K562 (cell line): ENCODE results near the gene SLC10A1. TPM values are rescaled to one million over a fixed set of nuclear protein-coding genes. Genes with fewer than 3 reads are reported as not detected.

Source experiments
- ATAC-seq: fragments of 200-7000 bp; cut with Tn5 transposase; 3 replicates; pipeline ENCODE4 v1.9.1; 2020; ENCODE audit warnings: moderate library complexity
- BruUV-seq: library from RNA; stranded (reverse); fragments of 400-500 nt; replicated peaks from 2 replicates; lab custom pipeline; 2021; lab: Mats Ljungman, UMichigan
- CTCF ChIA-PET: fragments of 300-600 bp; formaldehyde crosslinking; extraction: SDS; loops from one replicate; lab custom pipeline; 2021; ENCODE audit warnings: low intra/inter-chr PET ratio; lab: Yijun Ruan, JAX
- POLR2A ChIA-PET: fragments of 300-600, 350-650 bp; sonication (Branson Sonifier 250); formaldehyde crosslinking; extraction: SDS; loops from one replicate; lab custom pipeline; 2021; ENCODE audit warnings: antibody characterized with exemption, inconsistent platforms; lab: Yijun Ruan, JAX
- DNase-seq, 4 experiments: peaks; one replicate each; pipeline versions ENCODE4 v3.0.0 to v3.0.0-alpha.2; 2011 to 2018; ENCODE audit warnings: low spot score in 3 of 4, mixed read lengths in 3 of 4; ENCODE audit errors: extremely low read depth in 1 of 4
- FAIRE-seq: peaks from 2 replicates; lab custom pipeline; 2011; peaks lifted over from hg19 to GRCh38; lab: Jason Lieb, UNC
- H2AFZ ChIP-seq: 2 replicates; pipeline ENCODE4 v1.6.0; 2011; ENCODE audit warnings: low read depth, low read length, control low read depth, inconsistent platforms
- H3K27ac ChIP-seq: fragments of 200-600 bp; 3 replicates; pipeline ENCODE4 v1.8.0; 2011; ENCODE audit warnings: low read depth, mild to moderate bottlenecking, control low read depth, inconsistent platforms, low read length, moderate library complexity, mixed read lengths; ENCODE audit errors: extremely low read depth
- H3K27me3 ChIP-seq, 2 experiments: fragments of 300-600 bp in 1 of 2; 2 replicates in 1 of 2; 3 replicates in 1 of 2; pipeline versions ENCODE4 v1.6.0 to v1.8.0; 2011; ENCODE audit warnings: inconsistent platforms in 2 of 2, low read length in 2 of 2, mild to moderate bottlenecking in 1 of 2, mixed read lengths in 1 of 2, moderate library complexity in 1 of 2; ENCODE audit not compliant: control insufficient read depth in 2 of 2, insufficient read depth in 2 of 2
- H3K36me3 ChIP-seq: fragments of 300-600 bp; 3 replicates; pipeline ENCODE4 v1.8.0; 2011; ENCODE audit warnings: mild to moderate bottlenecking, low read length, inconsistent platforms; ENCODE audit not compliant: control insufficient read depth, insufficient read depth
- H3K4me1 ChIP-seq, 2 experiments: fragments of 200-600 bp in 1 of 2; replicated peaks in 1 of 2; 2 replicates in 1 of 2; 3 replicates in 1 of 2; pipeline versions ENCODE4 v1.5.1 to v1.8.0; 2011; ENCODE audit warnings: inconsistent platforms in 2 of 2, low read length in 2 of 2, mild to moderate bottlenecking in 1 of 2, mixed read lengths in 1 of 2, moderate library complexity in 1 of 2; ENCODE audit not compliant: control insufficient read depth in 2 of 2, insufficient read depth in 2 of 2
- H3K4me2 ChIP-seq: 2 replicates; pipeline ENCODE4 v1.6.1; 2011; ENCODE audit warnings: low read length, control low read depth, inconsistent platforms, mixed read lengths; ENCODE audit not compliant: insufficient read depth
- H3K4me3 ChIP-seq: fragments of 200-600 bp; sonication (generic), shearing (Covaris generic); 2 replicates; pipeline ENCODE4 v1.5.1; 2016; ENCODE audit warnings: control low read depth, inconsistent platforms
- H3K79me2 ChIP-seq: fragments of 200-600 bp; 3 replicates; pipeline ENCODE4 v1.8.0; 2011; ENCODE audit warnings: low read length, inconsistent platforms; ENCODE audit not compliant: control insufficient read depth, insufficient read depth
- H3K9ac ChIP-seq, 2 experiments: 2 replicates each; pipeline versions ENCODE4 v1.6.0 to v1.6.1; 2011; ENCODE audit warnings: low read depth in 2 of 2, low read length in 2 of 2, control low read depth in 1 of 2, inconsistent platforms in 1 of 2, mild to moderate bottlenecking in 1 of 2, mixed read lengths in 1 of 2; ENCODE audit not compliant: insufficient read depth in 1 of 2
- H3K9me1 ChIP-seq: one replicate; pipeline ENCODE4 v1.6.0; 2011; ENCODE audit warnings: inconsistent platforms, mild to moderate bottlenecking, low read length, moderate library complexity; ENCODE audit not compliant: control insufficient read depth, insufficient read depth
- H3K9me3 ChIP-seq: replicated peaks from 2 replicates; pipeline ENCODE4 v1.5.1; 2011; ENCODE audit warnings: low read depth, low read length, inconsistent platforms; ENCODE audit not compliant: control insufficient read depth, insufficient read depth
- H4K20me1 ChIP-seq: replicated peaks from 2 replicates; pipeline ENCODE4 v1.6.1; 2011; ENCODE audit warnings: low read length, inconsistent platforms, mixed read lengths; ENCODE audit not compliant: control insufficient read depth, insufficient read depth
- MAFK ChIP-seq: IDR thresholded peaks from 2 replicates; pipeline ENCODE4 v1.6.1; 2011; ENCODE audit warnings: low read length, improper control_type of control experiment
- NONO ChIP-seq, 2 experiments: fragments of 200-400 bp in 1 of 2; fragments of 450-650 bp in 1 of 2; formaldehyde crosslinking in 1 of 2; IDR thresholded peaks; 2 replicates each; pipeline ENCODE4 v1.6.1; 2017; ENCODE audit warnings: low read depth in 2 of 2, mild to moderate bottlenecking in 2 of 2, moderate library complexity in 2 of 2, low read length in 1 of 2
- STAT6 ChIP-seq: sonication (generic); formaldehyde crosslinking; IDR thresholded peaks from 2 replicates; pipeline ENCODE4 v1.8.1; 2023; ENCODE audit warnings: mild to moderate bottlenecking, missing genetic modification reagents
- in situ Hi-C: fragments of 300-500 bp; cut with MboI; formaldehyde crosslinking; loops from 4 replicates; pipeline ENCODE4 v1.15.0; 2018; ENCODE audit warnings: inconsistent platforms, mixed read lengths
- intact Hi-C: fragments of 100-400 bp; cut with micrococcal nuclease; formaldehyde crosslinking; loops from 2 replicates; pipeline ENCODE4 v1.14.2; 2022
- polyA plus RNA-seq, 8 experiments: library from polyadenylated mRNA; depleted of rRNA in 4 of 8; stranded (reverse) in 5 of 8; unstranded in 3 of 8; fragments of >200 nt; fragmentation: Nextera tagmentation in 2 of 8; fragmentation: Illumina TruSeq in 1 of 8; extraction: Ambion mirVana in 2 of 8; extraction: Trizol in 1 of 8; gene quantifications; 2 replicates each; pipeline versions ENCODE4 v1.2.1 to v1.2.3, GENCODE V29; 2011 to 2014; ENCODE audit warnings: inconsistent platforms in 1 of 8, missing spikeins in 1 of 8
- total RNA-seq, 7 experiments: library from RNA; depleted of rRNA in 6 of 7; stranded (reverse); fragments of >200 nt in 6 of 7; fragmentation: Illumina TruSeq in 2 of 7; extraction: Trizol in 2 of 7; gene quantifications; 2 replicates each; pipeline versions ENCODE4 v1.2.1 to v1.2.3, GENCODE V29; 2011 to 2021; ENCODE audit warnings: low replicate concordance in 1 of 7
- TF ChIP-seq, protein P1 (sequence below), 3 experiments: IDR thresholded peaks in 2 of 3; conservative IDR thresholded peaks in 1 of 3; 2 replicates each; pipeline ENCODE4 v1.5.1; 2011 to 2012; ENCODE audit warnings: low read length in 3 of 3, mild to moderate bottlenecking in 3 of 3, control low read depth in 2 of 3, improper control_type of control experiment in 1 of 3, inconsistent platforms in 1 of 3, low read depth in 1 of 3, mixed read lengths in 1 of 3, moderate library complexity in 1 of 3; ENCODE audit not compliant: insufficient read depth in 2 of 3

The SLC10A1 gene
- total and polyA plus RNA-seq, 9 of the 15 experiments (the other 6 are each of a cell fraction or from before 2014, with no cell fraction given) = not detected

GRCh38 chr14:69804902-69805301, 7.9 kb upstream of the SLC10A1 start (continued):
- TF ChIP-seq STAT6 (CRISPR knock-in tag) = no peak
- no peak for TF ChIP-seq NONO (IDR thresholded peaks at IDR 0.05; ENCODE audit: low read depth in 2 of 2, low read length in 1 of 2)

DNA sequence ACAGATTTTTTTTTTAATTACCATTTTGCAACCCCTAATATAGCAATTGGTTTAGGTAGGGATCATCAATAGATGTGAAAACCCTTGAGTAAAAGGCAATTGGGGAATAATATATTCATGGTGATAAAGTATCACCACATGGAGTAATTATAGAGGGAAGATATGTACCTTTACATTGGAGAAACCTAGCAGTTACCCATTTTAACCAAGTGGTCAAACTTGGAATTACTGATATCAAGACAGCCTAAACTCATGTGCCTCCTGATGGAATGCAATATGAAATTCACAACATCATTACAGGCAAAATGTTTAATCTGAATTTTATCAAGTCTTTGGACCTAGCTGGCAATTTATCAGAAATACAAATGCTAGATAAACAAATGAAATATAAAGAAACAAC, 6.7 kb upstream of the SLC10A1 start:
- POLR2A ChIA-PET = no interaction called here
- Histone ChIP-seq H4K20me1 (no peaks in the 10 kb centered on the region), H3K9me3 (no peaks in the 10 kb centered on the region), H3K4me3 (no peak overlapping the region)
- TF ChIP-seq MAFK = no peak
- TF ChIP-seq, protein P1, sequence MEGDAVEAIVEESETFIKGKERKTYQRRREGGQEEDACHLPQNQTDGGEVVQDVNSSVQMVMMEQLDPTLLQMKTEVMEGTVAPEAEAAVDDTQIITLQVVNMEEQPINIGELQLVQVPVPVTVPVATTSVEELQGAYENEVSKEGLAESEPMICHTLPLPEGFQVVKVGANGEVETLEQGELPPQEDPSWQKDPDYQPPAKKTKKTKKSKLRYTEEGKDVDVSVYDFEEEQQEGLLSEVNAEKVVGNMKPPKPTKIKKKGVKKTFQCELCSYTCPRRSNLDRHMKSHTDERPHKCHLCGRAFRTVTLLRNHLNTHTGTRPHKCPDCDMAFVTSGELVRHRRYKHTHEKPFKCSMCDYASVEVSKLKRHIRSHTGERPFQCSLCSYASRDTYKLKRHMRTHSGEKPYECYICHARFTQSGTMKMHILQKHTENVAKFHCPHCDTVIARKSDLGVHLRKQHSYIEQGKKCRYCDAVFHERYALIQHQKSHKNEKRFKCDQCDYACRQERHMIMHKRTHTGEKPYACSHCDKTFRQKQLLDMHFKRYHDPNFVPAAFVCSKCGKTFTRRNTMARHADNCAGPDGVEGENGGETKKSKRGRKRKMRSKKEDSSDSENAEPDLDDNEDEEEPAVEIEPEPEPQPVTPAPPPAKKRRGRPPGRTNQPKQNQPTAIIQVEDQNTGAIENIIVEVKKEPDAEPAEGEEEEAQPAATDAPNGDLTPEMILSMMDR (IDR thresholded peaks at IDR 0.05 in 2 of 3, conservative IDR thresholded peaks at IDR 0.05 in 1 of 3; ENCODE audit: insufficient read depth in 2 of 3, low read depth in 1 of 3, low read length in 3 of 3) = peak in 1 of 3 experiments; percentile 4; a peak in 2 of 6 replicates
- TF ChIP-seq, all 486 proteins: peak for 1
- intact Hi-C loops (no loop called here), in situ Hi-C loops (no loop called here)
- no peak for FAIRE-seq
- no TSS peak for BruUV-seq
- Histone ChIP-seq H3K4me1 (no peaks in the 10 kb centered on the region), H3K4me2 (no peak overlapping the region), H3K36me3 (no peaks in the 10 kb centered on the region), H3K27ac (no peak overlapping the region), H3K9ac (no peak overlapping the region), H3K79me2 (no peaks in the 10 kb centered on the region), H2AFZ (no peak overlapping the region), H3K27me3 (peaks cover under 1 to 1% of the 10 kb centered on the region in 2 experiments; a peak in 3 of 5 replicates), H3K9me1 (no peaks in the 10 kb centered on the region)
- ATAC-seq = no peak
- DNase-seq = no peak
- CTCF ChIA-PET = interaction anchor here (0.9 kb wide), 1 partner anchor 8 kb away, joined by 3 read pairs; no protein-coding TSS in a partner anchor
